ENCODE results near the gene B3GALT5.

GRCh38 chr21:39658066-39658465 lies 45.3 kb downstream of the B3GALT5 start:
- TF ChIP-seq CTCF (IDR thresholded peaks at IDR 0.05) (no peak), EP300 (IDR thresholded peaks at IDR 0.05) (no peak), POLR2AphosphoS5 (IDR thresholded peaks at IDR 0.05) (no peak), POLR2A (IDR thresholded peaks at IDR 0.05) (no peak)

Measured in gastroesophageal sphincter (tissue), 3 donors.